Glutamatergic neuron (in vitro differentiated cells): ENCODE results near the gene HIRA. TPM values are rescaled to one million over a fixed set of nuclear protein-coding genes. Genes with fewer than 3 reads are reported as not detected.

ENCODE experiments used
- DNase-seq: peaks from one replicate; pipeline ENCODE4 v3.0.0; 2022
- H3K27ac Mint-ChIP-seq: one replicate; pipeline ENCODE4 v1.8.0; 2020; ENCODE audit warnings: mild to moderate bottlenecking, mixed read lengths, inconsistent platforms; ENCODE audit not compliant: unreplicated experiment
- H3K27me3 Mint-ChIP-seq: one replicate; pipeline ENCODE4 v1.8.0; 2020; ENCODE audit warnings: mild to moderate bottlenecking, moderate library complexity, mixed read lengths, inconsistent platforms; ENCODE audit not compliant: unreplicated experiment
- H3K36me3 Mint-ChIP-seq: one replicate; pipeline ENCODE4 v1.8.0; 2020; ENCODE audit warnings: mild to moderate bottlenecking, mixed read lengths, inconsistent platforms; ENCODE audit not compliant: unreplicated experiment
- H3K4me1 Mint-ChIP-seq: one replicate; pipeline ENCODE4 v1.8.0; 2020; ENCODE audit warnings: mild to moderate bottlenecking, low read depth, mixed read lengths, inconsistent platforms; ENCODE audit not compliant: unreplicated experiment
- H3K4me3 Mint-ChIP-seq: one replicate; pipeline ENCODE4 v1.8.0; 2020; ENCODE audit warnings: mild to moderate bottlenecking, mixed read lengths, inconsistent platforms; ENCODE audit not compliant: unreplicated experiment
- H3K9me3 Mint-ChIP-seq: one replicate; pipeline ENCODE4 v1.8.0; 2020; ENCODE audit warnings: mild to moderate bottlenecking, moderate library complexity, mixed read lengths, inconsistent platforms; ENCODE audit not compliant: unreplicated experiment
- total RNA-seq: library from RNA; stranded (reverse); fragmentation: NEBNext Ultra II Directional; extraction: Animal tissue kit (Norgen Biotek cat#: 25700); gene quantifications from one replicate; pipeline ENCODE4 v1.2.1, GENCODE V29; 2021; ENCODE audit not compliant: unreplicated experiment
- TF ChIP-seq, protein P1 (sequence below): fragments of 200-600 bp; sonication (generic); IDR thresholded peaks from one replicate; pipeline ENCODE4 v1.5.0; 2021; ENCODE audit not compliant: partially characterized antibody, unreplicated experiment

Gene HIRA
- total RNA-seq, 1 donor from 2014 or later: 51.0 TPM

DNA sequence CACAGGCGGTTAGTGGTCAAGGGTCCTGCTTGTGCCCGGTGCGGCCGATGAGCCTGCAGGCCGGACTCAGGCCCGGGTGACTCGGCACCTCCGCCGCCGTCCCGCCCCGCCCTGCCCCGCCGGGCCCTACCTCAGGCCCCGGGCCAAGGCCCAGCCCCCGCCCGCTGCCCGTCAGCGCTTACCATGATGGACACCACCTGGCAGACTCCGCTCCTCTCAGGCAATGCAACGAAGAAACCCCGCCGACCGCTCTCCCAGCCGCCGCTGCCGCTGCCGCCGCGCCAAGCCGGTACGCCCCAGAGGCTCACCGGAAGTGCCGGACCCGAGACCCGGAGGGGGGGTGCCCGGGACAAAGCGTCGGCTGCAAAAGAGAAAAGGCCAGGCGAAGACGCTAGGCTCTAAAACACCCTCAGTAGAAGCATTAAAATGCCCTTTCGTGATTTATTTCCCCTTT lies 47.4 kb upstream of the HIRA start, which contains the start of gene UFD1:
Gene UFD1, minus strand, starts transcription at position 293 of the 454 bp plus-strand sequence. Its CDS starts 108 bp downstream, at position 185.
- Mint-ChIP-seq H3K9me3 (peaks cover 4% of the 10 kb centered on the region), H3K27me3 (peaks cover 2% of the 10 kb centered on the region)
- peak; percentile 79 for DNase-seq

GRCh38 chr22:19478045-19478900 lies 46.7 kb upstream of the HIRA start:
- Mint-ChIP-seq H3K4me3 (peak overlapping the region; percentile 71), H3K27me3 (peaks cover 2% of the 10 kb centered on the region), H3K4me1 (peaks cover 8% of the 10 kb centered on the region), H3K36me3 (no peaks in the 10 kb centered on the region), H3K27ac (no peak overlapping the region), H3K9me3 (peaks cover 4% of the 10 kb centered on the region)
- no peak for DNase-seq
- TF ChIP-seq, protein P1, sequence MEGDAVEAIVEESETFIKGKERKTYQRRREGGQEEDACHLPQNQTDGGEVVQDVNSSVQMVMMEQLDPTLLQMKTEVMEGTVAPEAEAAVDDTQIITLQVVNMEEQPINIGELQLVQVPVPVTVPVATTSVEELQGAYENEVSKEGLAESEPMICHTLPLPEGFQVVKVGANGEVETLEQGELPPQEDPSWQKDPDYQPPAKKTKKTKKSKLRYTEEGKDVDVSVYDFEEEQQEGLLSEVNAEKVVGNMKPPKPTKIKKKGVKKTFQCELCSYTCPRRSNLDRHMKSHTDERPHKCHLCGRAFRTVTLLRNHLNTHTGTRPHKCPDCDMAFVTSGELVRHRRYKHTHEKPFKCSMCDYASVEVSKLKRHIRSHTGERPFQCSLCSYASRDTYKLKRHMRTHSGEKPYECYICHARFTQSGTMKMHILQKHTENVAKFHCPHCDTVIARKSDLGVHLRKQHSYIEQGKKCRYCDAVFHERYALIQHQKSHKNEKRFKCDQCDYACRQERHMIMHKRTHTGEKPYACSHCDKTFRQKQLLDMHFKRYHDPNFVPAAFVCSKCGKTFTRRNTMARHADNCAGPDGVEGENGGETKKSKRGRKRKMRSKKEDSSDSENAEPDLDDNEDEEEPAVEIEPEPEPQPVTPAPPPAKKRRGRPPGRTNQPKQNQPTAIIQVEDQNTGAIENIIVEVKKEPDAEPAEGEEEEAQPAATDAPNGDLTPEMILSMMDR: no peak

More for the DNA sequence above, 47.4 kb upstream of the HIRA start, which contains the start of gene UFD1:
- Mint-ChIP-seq H3K27ac (peak within 1 kb of the TSS; percentile 99), H3K4me1 (peaks cover 8% of the 10 kb centered on the region), H3K36me3 (no peaks in the 10 kb centered on the region), H3K4me3 (peak within 1 kb of the TSS; percentile 94)
- TF ChIP-seq, protein P1: no peak

- Mint-ChIP-seq H3K27me3 (peaks cover 2% of the 10 kb centered on the region), H3K4me3 (peak overlapping the region; percentile 71), H3K36me3 (no peaks in the 10 kb centered on the region), H3K4me1 (peaks cover 8% of the 10 kb centered on the region), H3K9me3 (peaks cover 4% of the 10 kb centered on the region), H3K27ac (no peak overlapping the region)
- TF ChIP-seq, protein P1: no peak
- no peak for DNase-seq
Measured at GRCh38 chr22:19477321-19478044, 46.0 kb upstream of the HIRA start.

DNA sequence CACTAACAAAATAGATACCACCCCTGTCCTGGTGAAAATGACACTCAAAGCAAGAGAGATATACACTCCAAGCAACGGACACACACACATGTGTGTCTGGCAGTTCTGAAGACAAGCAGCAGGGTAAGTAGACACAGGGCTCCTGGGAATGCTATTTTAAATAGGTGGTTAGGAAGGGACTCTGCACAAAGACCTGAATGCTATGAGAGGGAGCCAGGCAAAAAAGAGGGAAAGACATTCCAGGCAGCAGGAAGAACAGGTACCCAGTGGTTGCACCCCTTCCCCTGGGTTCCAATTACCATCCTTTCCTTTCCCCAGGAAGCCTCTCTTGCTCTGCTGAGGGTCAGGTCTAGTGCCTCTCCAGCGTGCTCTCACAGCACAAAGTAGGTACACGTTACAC lies 44.5 kb upstream of the HIRA start:
- H3K36me3 Mint-ChIP-seq: no peaks in the 10 kb centered on the region
- peaks cover 4% of the 10 kb centered on the region for H3K9me3 Mint-ChIP-seq
- peak overlapping the region; percentile 50 for H3K4me3 Mint-ChIP-seq
- TF ChIP-seq, protein P1: no peak
- DNase-seq: no peak
- no peak overlapping the region for H3K27ac Mint-ChIP-seq
- peaks cover 8% of the 10 kb centered on the region for H3K4me1 Mint-ChIP-seq
- H3K27me3 Mint-ChIP-seq: peaks cover 4% of the 10 kb centered on the region
